Activated CD8-positive, alpha-beta memory T cell treated with anti-CD3 and anti-CD28 coated beads, Interleukin-2, amount 50 U/mL, for 24 hours (primary cell): Measurements from ENCODE around the gene MBD6.

Experiments
- DNase-seq: peaks from one replicate; pipeline ENCODE4 v3.0.0-alpha.2; 2020; ENCODE audit errors: extremely low read depth

The MBD6 gene

DNA sequence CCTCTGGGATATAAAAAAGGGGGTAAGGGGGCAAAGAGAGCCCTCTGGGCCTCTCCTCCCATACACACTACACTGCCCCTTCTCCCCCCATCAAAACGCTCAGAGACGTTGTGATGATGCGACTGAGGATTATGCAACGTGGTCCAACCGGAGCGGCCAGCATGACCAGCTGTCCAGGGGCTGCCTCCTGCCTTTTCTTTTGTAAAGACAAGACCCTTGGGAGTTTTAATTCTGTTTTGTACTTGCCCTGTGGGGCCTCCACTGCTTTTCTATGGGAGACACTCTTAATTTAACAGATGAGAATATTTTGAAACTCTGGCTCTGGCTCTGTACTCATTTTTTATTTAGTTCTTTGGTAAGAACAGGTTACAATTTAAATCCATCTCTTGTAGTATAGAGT lies 7.2 kb downstream of the MBD6 start:
- no peak for DNase-seq

DNA sequence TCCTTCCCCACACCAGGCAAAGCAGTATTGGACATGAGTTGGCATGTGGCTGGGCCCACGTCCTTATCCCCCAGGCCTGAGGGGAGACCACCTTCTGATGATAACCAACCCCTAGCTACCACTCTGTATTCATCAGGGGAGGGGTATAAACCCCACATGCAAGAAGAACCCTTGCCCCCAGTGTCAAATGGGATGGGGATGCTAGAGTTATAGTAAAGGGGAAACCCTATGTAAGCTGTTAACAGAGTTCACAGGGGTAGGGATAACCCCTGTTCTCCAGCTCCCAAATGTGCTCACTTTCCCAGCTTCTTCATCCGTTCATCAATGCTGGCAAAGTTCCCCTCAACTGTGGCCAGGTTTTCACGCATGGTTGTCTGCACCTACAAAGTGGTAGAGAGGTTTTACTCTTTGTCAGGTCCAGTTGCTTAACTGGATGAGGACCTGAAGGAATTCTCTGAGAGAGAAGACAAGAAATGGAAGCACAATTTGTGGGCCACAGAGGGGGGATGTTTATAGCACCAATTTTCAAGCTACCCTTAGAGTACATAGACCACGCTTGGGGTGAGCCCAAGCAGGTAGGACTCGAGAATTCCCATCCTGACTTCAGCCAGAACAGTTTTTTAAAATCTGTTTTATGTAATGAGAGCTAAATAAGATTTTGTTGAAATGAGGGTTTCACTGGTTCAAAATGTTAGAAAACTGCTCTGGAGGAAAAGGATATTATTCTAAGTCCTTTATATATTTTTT lies 7.9 kb downstream of the MBD6 start:
- no peak for DNase-seq

DNA sequence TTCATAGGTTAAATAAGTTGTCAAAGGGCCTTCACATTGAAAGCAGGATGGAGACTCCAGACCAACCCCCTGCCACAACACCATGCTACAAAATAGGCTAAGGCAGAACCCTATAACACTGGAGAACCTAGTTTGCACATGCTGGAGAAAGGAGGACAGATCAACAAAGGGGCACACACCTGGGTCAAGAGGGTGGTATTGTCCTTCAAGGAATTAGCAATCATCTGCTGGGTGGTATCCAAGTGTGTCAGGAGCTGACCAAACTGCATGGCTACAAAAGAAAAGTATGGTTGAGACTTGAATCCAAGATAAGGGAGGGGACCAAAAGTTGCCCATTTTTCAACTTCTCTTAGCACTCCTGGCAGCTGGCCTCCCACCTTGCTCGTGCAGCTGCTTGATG lies 9.2 kb downstream of the MBD6 start:
- no peak for DNase-seq

DNA sequence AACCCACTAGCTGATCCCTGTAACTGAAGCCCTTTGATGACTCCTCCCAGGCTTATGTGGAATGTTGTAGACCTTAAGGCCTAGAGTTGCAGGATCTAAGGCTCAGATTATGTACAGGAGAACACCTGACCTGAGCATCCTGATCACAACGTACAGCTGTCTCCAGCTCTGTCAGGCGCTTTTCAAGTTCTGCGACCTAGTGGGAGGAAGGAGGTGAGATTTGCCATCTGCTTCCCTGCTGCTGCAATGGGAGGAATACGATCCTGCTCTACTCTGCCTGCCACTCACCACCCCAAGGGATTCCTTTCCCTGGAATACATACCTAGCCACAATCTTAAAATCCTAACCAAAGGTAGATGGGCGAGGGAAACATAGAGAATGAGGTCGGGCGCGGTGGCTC lies 10.5 kb downstream of the MBD6 start:
- no peak for DNase-seq

DNA sequence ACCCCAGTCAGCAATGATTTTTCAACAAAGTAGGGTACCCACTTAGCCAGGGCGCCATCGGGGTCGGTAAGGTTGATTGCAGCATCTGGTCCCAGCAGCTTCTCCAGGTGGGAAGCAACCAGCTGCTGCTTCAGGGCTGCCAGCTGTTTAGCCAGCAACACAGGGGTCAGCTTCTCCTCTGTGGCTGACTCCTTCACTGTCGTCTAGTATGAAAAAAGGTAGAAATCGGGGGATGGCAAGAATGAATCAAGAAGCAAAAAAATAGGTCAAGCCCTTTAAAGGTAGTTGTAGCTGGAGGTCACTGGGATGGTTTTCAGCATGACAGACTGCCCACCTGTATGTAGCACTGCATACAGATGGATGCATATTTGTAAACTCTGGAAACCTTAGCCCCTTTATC lies 11.6 kb downstream of the MBD6 start:
- no peak for DNase-seq

DNA sequence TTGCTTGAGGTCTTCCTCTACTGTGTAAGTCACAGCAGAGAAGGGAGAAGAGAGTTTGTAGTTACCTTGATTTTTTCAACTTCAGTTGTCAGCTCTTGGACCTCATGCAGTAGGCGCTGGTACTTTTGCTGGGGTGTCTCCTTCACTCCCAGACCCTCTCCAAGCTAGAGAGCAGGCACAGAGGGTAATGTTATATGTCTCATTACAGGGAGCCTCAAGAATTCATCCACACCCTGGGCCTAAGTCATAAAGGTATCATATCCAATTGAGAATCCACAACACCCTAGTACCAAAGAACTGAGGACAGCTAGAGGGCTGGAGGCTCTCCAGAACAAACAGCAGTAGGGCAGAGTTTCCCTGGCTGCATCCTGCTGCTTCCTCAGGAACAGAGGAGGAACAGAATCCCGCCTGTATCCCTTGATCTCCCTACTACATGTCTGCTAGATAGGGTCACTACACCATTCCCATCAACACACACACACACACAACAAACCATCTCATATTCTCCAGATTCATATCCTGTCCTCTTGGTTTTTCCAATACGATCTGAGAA lies 12.4 kb downstream of the MBD6 start:
- no peak for DNase-seq

DNA sequence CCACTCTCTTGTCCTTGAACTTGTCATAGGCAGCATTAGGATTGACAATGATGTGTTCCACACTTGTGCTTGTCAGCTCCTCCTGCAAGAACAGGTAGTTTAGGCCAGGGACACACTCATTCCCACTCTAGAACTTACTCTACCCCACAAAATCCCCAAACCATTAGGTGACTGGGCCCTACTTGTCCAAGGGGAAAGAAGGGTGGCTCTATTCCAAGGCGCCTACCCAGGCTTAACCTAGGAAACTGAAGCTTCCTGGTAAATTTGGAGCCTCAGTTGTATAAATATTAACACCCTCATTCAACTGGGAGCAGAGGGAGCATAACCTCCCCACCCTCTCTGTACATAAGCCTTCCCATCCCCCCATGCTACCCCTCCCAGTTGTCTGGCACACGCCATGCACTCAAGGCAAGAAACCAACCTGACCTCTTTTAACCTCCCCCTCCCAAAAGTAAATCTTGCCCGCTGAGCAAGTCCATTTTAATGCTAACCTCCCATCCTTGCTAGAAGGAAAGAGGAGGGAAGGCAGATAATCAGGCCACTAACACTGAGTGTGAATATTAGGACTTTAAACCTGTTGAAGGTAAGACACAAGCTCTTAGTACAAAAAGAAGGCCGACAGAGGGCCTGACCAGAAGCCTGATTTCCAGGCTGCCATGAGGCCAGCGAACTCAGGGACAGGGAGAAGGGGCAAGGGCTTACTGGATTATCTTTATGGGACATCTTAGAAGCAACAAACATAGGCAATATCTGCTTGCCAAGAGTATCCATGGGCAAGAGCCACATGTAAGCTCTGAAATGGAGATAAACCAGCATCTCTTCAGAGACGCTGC lies 13.4 kb downstream of the MBD6 start:
- no peak for DNase-seq

- DNase-seq, result no peak
These were observed 13.9 kb downstream of the MBD6 start for GRCh38 chr12:57536597-57536942.

GRCh38 chr12:57539134-57539768 lies 16.6 kb downstream of the MBD6 start:
- DNase-seq, result no peak

GRCh38 chr12:57541001-57541400 lies 18.4 kb downstream of the MBD6 start:
- DNase-seq, result no peak

GRCh38 chr12:57541717-57542116 lies 19.1 kb downstream of the MBD6 start:
- DNase-seq, result no peak

- DNase-seq, result no peak
These were observed 21.0 kb downstream of the MBD6 start for GRCh38 chr12:57543581-57543980.

DNA sequence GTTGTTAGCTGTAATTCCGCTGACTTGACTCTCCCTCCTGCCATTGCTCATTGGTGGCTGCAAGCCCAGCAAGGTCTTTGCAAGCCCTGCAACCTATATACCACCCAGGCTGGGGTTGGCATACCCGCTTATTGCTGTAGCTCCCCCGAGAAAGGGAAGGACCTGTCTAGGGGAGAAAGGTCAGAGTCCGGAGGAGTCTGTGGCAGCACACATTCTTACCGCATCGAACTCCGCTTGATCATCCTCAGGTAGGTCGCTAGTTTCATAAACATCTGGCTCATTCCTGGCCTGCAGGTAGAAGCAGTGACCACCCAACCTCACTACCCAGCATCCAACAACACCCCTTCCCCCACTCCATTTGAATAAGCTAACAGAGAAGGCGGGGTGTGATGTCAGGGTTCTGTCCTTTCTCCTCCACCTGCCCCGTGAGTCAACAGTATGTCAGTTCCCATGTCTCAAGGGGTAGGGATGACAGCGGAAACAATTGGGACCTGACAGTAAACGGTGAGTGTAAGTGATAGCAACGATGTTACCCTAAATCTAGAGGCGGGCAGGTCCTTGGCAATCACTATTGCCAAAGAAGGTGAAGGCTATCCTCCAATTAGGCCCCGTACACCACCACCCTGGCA lies 23.3 kb downstream of the MBD6 start:
- no peak for DNase-seq

DNA sequence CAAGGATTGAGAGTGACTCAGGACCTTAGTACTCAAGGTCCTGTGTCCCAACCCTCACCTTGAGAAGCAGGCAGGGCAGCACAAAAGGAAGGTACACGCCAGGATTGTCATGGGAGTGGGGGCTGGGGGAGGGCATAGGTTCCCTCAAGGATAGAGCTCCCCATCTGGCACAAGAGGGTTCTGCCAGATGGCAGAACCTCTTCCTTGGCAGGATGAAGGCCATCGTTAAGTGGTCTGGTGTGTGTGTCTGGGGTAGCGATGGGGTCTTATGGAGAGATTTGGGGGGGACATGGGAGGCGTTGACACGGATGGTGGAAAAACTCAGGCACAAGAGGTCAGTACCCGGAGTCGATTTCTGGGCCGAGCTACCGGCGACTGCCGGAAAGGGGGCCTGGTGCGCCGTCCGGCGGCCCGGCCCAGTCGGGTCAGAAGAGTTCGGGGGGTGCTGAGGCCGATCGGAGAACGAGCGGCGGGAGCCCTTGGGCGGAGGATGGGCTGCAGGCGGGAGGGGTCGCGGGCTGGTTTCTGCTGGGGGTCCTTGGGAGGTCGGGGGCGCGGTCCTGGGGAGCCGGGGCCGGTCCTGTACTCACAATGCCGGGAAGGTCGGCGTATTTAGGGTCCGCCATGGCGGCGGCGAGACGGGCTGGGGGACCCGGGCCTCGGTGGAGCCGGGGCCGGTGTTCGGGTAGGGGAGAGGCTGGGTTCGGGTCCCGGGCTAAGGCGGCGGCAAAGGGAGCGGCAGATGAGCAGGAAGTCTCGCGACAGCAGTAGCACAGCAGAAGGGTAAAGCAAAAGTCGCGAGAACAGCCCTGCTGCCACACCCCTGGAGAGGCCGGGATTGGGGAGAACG lies 24.0 kb downstream of the MBD6 start, which contains the start of gene DCTN2:
DCTN2 (minus strand) TSS at position 755 of the 850 bp plus-strand sequence; CDS start at position 626, 129 bp downstream.
- peak; percentile 83 for DNase-seq

DNA sequence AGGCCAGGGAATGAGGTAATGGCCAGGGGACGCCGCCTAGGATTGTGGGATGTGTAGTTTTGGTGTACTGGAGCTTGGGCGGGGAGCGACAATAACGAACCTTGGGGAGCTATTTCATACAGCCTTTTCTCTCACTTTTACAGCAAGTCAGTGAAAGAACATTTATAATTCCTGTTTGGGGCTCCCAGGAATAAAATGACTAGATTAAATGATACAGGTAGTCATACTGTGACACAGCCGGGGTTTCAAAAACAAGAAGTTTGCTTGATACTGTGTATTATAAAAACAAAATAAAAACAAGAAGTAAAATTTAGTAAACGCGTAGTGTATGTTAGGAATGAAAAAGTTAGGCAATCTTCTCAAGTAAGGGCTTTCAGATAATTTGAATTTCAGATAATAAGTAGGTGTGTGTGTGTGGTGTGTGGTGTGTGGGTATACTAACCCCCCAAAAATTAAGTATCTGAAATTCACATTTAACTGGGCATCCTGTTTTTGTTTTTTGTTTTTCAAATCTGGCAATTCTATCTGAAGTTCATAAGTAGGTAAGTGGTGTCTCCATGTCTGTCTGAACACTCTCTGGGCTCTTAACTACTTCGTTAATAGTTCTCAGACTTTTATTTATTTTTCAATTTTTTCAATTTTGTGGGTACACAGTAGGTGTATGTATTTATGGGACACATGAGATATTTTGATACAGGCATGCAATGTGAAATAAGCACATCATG lies 24.8 kb downstream of the MBD6 start:
- DNase-seq, result no peak

DNA sequence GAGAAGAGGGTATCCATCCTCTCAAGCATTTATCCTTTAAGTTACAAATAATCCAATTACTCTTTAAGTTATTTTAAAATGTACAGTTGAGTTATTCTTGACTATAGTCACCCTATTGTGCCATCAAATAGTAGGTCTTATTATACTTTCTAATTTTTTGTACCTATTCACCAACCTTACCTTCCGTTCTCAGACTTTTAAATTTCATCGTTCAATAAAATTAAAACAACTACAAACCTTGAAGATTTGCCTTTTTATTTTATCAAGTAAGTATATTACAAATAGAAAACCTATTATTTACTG lies 25.3 kb downstream of the MBD6 start:
- DNase-seq, result no peak

GRCh38 chr12:57548488-57548887 lies 25.9 kb downstream of the MBD6 start:
- DNase-seq, result no peak

DNA sequence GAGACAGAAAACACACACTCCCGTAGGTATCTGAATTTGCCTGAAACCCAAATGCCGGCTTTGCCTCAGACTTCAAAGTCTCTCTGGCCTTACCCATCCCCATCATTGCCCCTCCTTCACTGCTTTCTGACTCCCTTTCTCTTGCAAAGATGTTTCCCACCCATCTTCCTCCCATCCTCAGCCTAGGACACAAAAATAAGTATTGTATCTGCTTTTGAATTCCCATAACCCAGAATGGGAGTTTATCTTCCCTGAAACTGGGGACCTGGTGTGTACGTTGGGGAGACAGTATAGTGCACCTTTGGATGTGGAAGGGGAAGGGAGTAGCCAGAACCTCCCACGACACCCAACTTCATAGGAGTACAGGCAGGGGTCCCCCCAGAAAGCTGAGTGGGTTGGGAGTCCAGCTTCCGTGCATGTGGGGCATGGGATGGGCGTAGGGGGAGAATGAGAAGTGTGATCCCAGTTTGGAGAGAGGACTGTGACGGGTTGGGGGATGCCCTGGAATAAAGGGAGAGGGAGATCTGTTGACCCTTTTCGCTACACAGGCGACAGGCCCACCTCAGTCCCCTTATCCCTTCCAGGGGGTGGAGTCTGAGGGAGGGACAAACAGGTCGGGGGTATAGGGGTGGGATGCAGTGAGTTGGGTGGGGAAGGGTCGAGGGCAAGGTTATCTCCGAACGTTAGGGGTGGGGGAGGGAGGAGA lies 26.7 kb downstream of the MBD6 start:
- no peak for DNase-seq

GRCh38 chr12:57549909-57550640 lies 27.5 kb downstream of the MBD6 start, which contains the start of gene KIF5A:
KIF5A (plus strand) TSS chr12:57550044; CDS start chr12:57550272, 228 bp downstream.
- DNase-seq, result peak; percentile 14
